ENCODE results near the gene LOXHD1.

The LOXHD1 gene

GRCh38 chr18:46573156-46573555, 83.9 kb downstream of the LOXHD1 start:
- no peak for DNase-seq

- no peak for DNase-seq
Measured at GRCh38 chr18:46571756-46572155, 85.3 kb downstream of the LOXHD1 start.

GRCh38 chr18:46570666-46571065, 86.4 kb downstream of the LOXHD1 start:
- DNase-seq: no peak

GRCh38 chr18:46570134-46570533, 86.9 kb downstream of the LOXHD1 start:
- DNase-seq: no peak

GRCh38 chr18:46569211-46569610, 87.8 kb downstream of the LOXHD1 start:
- DNase-seq: no peak

- DNase-seq: no peak
Measured at GRCh38 chr18:46567196-46567595, 89.8 kb downstream of the LOXHD1 start.

- no peak for DNase-seq
Measured at GRCh38 chr18:46566111-46566510, 90.9 kb downstream of the LOXHD1 start.

- no peak for DNase-seq
Measured at GRCh38 chr18:46565256-46565655, 91.8 kb downstream of the LOXHD1 start.

GRCh38 chr18:46563317-46563716, 93.7 kb downstream of the LOXHD1 start:
- no peak for DNase-seq

- DNase-seq: no peak
Measured at GRCh38 chr18:46562674-46563192, 94.3 kb downstream of the LOXHD1 start.

GRCh38 chr18:46560671-46561045, 96.4 kb downstream of the LOXHD1 start:
- DNase-seq: no peak

GRCh38 chr18:46559946-46560670, 96.9 kb downstream of the LOXHD1 start:
- DNase-seq: no peak

GRCh38 chr18:46559296-46559695, 97.7 kb downstream of the LOXHD1 start:
- no peak for DNase-seq

GRCh38 chr18:46556590-46557206, 100.3 kb downstream of the LOXHD1 start:
- no peak for DNase-seq

GRCh38 chr18:46555724-46556123, 101.3 kb downstream of the LOXHD1 start:
- no peak for DNase-seq

GRCh38 chr18:46555213-46555612, 101.8 kb downstream of the LOXHD1 start:
- DNase-seq: no peak

GRCh38 chr18:46554406-46555080, 102.5 kb downstream of the LOXHD1 start:
- DNase-seq: no peak

- no peak for DNase-seq
Measured at GRCh38 chr18:46550609-46551008, 106.4 kb downstream of the LOXHD1 start.

GRCh38 chr18:46547520-46547919, 109.5 kb downstream of the LOXHD1 start:
- no peak for DNase-seq

GRCh38 chr18:46546111-46546640, 110.8 kb downstream of the LOXHD1 start:
- DNase-seq: no peak

- DNase-seq: no peak
Measured at GRCh38 chr18:46542545-46542944, 114.5 kb downstream of the LOXHD1 start.

GRCh38 chr18:46541626-46542189, 115.3 kb downstream of the LOXHD1 start:
- DNase-seq: no peak

GRCh38 chr18:46538376-46538775, 118.6 kb downstream of the LOXHD1 start:
- no peak for DNase-seq

All from NCI-H2107 (cell line).